ENCODE results near the gene RASGEF1C. TPM values are rescaled to one million over a fixed set of nuclear protein-coding genes. Genes with fewer than 3 reads are reported as not detected.
"Not testable (repeated sequence)": the region's sequence is repeated elsewhere in the genome, so short reads cannot be mapped to it uniquely, and the experiment has no call there.

RASGEF1C gene
- total RNA-seq, 1 donor from 2014 or later = not detected

- no peak for DNase-seq
These were observed 2.1 kb upstream of the RASGEF1C start for GRCh38 chr5:180210961-180211760.

- DNase-seq = not testable (repeated sequence)
These were observed 1.1 kb upstream of the RASGEF1C start for GRCh38 chr5:180210077-180210476.

- DNase-seq = peak; percentile 29
These were observed 453 bp downstream of the RASGEF1C start for GRCh38 chr5:180208435-180209081.

- no peak for DNase-seq
These were observed 975 bp downstream of the RASGEF1C start for GRCh38 chr5:180208038-180208434.

GRCh38 chr5:180207593-180207992 lies 1.4 kb downstream of the RASGEF1C start:
- no peak for DNase-seq

GRCh38 chr5:180206993-180207392 lies 2.0 kb downstream of the RASGEF1C start:
- no peak for DNase-seq

- no peak for DNase-seq
These were observed 3.1 kb downstream of the RASGEF1C start for GRCh38 chr5:180205916-180206315.

- DNase-seq = no peak
These were observed 4.7 kb downstream of the RASGEF1C start for GRCh38 chr5:180204276-180204819.

- DNase-seq = no peak
These were observed 6.0 kb downstream of the RASGEF1C start for GRCh38 chr5:180202939-180203573.

- peak; percentile 58 for DNase-seq
These were observed 7.7 kb downstream of the RASGEF1C start for GRCh38 chr5:180201051-180201987.

- DNase-seq = no peak
These were observed 9.6 kb downstream of the RASGEF1C start for GRCh38 chr5:180199390-180199789.

GRCh38 chr5:180198208-180198607 lies 10.8 kb downstream of the RASGEF1C start:
- DNase-seq = no peak

- no peak for DNase-seq
These were observed 11.9 kb downstream of the RASGEF1C start for GRCh38 chr5:180197016-180197702.

- no peak for DNase-seq
These were observed 14.3 kb downstream of the RASGEF1C start for GRCh38 chr5:180194410-180195345.

GRCh38 chr5:180193749-180194375 lies 15.1 kb downstream of the RASGEF1C start:
- no peak for DNase-seq

GRCh38 chr5:180191716-180192115 lies 17.3 kb downstream of the RASGEF1C start:
- DNase-seq = no peak

GRCh38 chr5:180187767-180188166 lies 21.2 kb downstream of the RASGEF1C start:
- DNase-seq = no peak

- DNase-seq = no peak
These were observed 28.2 kb downstream of the RASGEF1C start for GRCh38 chr5:180180846-180181245.

GRCh38 chr5:180180421-180180820 lies 28.6 kb downstream of the RASGEF1C start:
- DNase-seq = no peak
